H1 (cell line): ENCODE results near the gene NMT1. TPM values are rescaled to one million over a fixed set of nuclear protein-coding genes. Genes with fewer than 3 reads are reported as not detected.

Experiments used
- CTCF ChIA-PET: fragments of 300-600 bp; sonication (Branson Sonifier 250); formaldehyde crosslinking; loops from one replicate; lab custom pipeline; 2021; ENCODE audit not compliant: partially characterized antibody; lab: Charles Lee
- POLR2A ChIA-PET: fragments of 300-600 bp; sonication (Branson Sonifier 250); formaldehyde crosslinking; loops from one replicate; lab custom pipeline; 2021; ENCODE audit warnings: inconsistent platforms; ENCODE audit not compliant: partially characterized antibody; lab: Charles Lee
- DNase-seq, 2 experiments: peaks; one replicate each; pipeline versions ENCODE4 v3.0.0 to v3.0.0-alpha.2; 2010 to 2022; ENCODE audit warnings: low spot score in 2 of 2, low read depth in 1 of 2, mixed read lengths in 1 of 2
- FAIRE-seq: peaks from 2 replicates; lab custom pipeline; 2011; peaks lifted over from hg19 to GRCh38; lab: Jason Lieb, UNC
- H2AFZ ChIP-seq: 2 replicates; pipeline ENCODE4 v1.8.1; 2012; ENCODE audit warnings: low read length, inconsistent platforms
- H2AK5ac ChIP-seq: 2 replicates; pipeline ENCODE4 v1.6.1; 2013; ENCODE audit warnings: low read depth, low read length
- H2BK120ac ChIP-seq: replicated peaks from 2 replicates; pipeline ENCODE3; 2013; ENCODE audit warnings: low read depth, low read length, inconsistent platforms
- H2BK12ac ChIP-seq: 2 replicates; pipeline ENCODE4 v1.6.1; 2013; ENCODE audit warnings: low read depth, low read length
- H2BK15ac ChIP-seq: 2 replicates; pipeline ENCODE4 v1.6.1; 2013; ENCODE audit warnings: low read length
- H2BK20ac ChIP-seq: 2 replicates; pipeline ENCODE4 v1.6.1; 2013; ENCODE audit warnings: low read length
- H2BK5ac ChIP-seq: 2 replicates; pipeline ENCODE4 v1.6.1; 2013; ENCODE audit warnings: low read depth, low read length
- H3K14ac ChIP-seq: 2 replicates; pipeline ENCODE4 v1.6.1; 2013; ENCODE audit warnings: inconsistent platforms; ENCODE audit not compliant: insufficient read length
- H3K18ac ChIP-seq: 2 replicates; pipeline ENCODE4 v1.6.1; 2013; ENCODE audit warnings: low read length; ENCODE audit errors: extremely low read depth
- H3K23ac ChIP-seq: 2 replicates; pipeline ENCODE4 v1.6.1; 2013; ENCODE audit warnings: inconsistent platforms; ENCODE audit not compliant: insufficient read length
- H3K23me2 ChIP-seq: 2 replicates; pipeline ENCODE4 v1.6.1; 2013; ENCODE audit warnings: low read depth, low read length
- H3K27ac ChIP-seq: 2 replicates; pipeline ENCODE4 v1.6.1; 2011; ENCODE audit warnings: low read depth, low read length, inconsistent platforms
- H3K27me3 ChIP-seq, 4 experiments: replicated peaks in 1 of 4; 1 replicate in 1 of 4; 2 replicates in 3 of 4; pipeline versions ENCODE4 v1.6.1 to v1.8.1; 2011 to 2013; ENCODE audit warnings: low read length in 3 of 4, mild to moderate bottlenecking in 3 of 4, inconsistent platforms in 2 of 4, mixed read lengths in 2 of 4, moderate library complexity in 1 of 4; ENCODE audit not compliant: control insufficient read depth in 3 of 4, insufficient read depth in 3 of 4; ENCODE audit errors: extremely low read depth in 1 of 4
- H3K36me3 ChIP-seq, 4 experiments: 2 replicates each; pipeline versions ENCODE4 v1.6.1 to v1.8.1; 2011 to 2013; ENCODE audit warnings: mild to moderate bottlenecking in 4 of 4, low read length in 3 of 4, moderate library complexity in 2 of 4, control low read depth in 1 of 4, inconsistent platforms in 1 of 4; ENCODE audit not compliant: insufficient read depth in 4 of 4, control insufficient read depth in 2 of 4
- H3K4ac ChIP-seq: replicated peaks from 2 replicates; pipeline ENCODE3; 2013; ENCODE audit warnings: low read length, low read depth, mixed read lengths, inconsistent platforms; ENCODE audit not compliant: insufficient read length
- H3K4me1 ChIP-seq, 4 experiments: replicated peaks in 1 of 4; 1 replicate in 1 of 4; 2 replicates in 3 of 4; pipeline versions ENCODE4 v1.6.1 to v1.8.1; 2011 to 2013; ENCODE audit warnings: low read length in 3 of 4, inconsistent platforms in 2 of 4, mixed read lengths in 1 of 4; ENCODE audit not compliant: insufficient read depth in 4 of 4, control insufficient read depth in 3 of 4
- H3K4me2 ChIP-seq, 2 experiments: 2 replicates each; pipeline versions ENCODE4 v1.6.1 to v1.8.1; 2011 to 2013; ENCODE audit warnings: low read depth in 2 of 2, low read length in 2 of 2, control low read depth in 1 of 2, inconsistent platforms in 1 of 2, mild to moderate bottlenecking in 1 of 2; ENCODE audit not compliant: insufficient read depth in 1 of 2
- H3K4me3 ChIP-seq, 4 experiments: fragments of 200-600, 300-600 bp in 1 of 4; sonication (generic), shearing (Covaris generic), sonication (Bioruptor Twin) in 1 of 4; 2 replicates each; pipeline versions ENCODE4 v1.5.1 to v1.8.1; 2011 to 2016; ENCODE audit warnings: low read length in 4 of 4, low read depth in 3 of 4, control low read depth in 2 of 4, inconsistent platforms in 2 of 4, mild to moderate bottlenecking in 2 of 4, mixed read lengths in 1 of 4, moderate library complexity in 1 of 4; ENCODE audit not compliant: insufficient read depth in 2 of 4; ENCODE audit errors: extremely low read depth in 1 of 4
- H3K56ac ChIP-seq: replicated peaks from 2 replicates; pipeline ENCODE3; 2013; ENCODE audit warnings: low read depth, mild to moderate bottlenecking, mixed read lengths, low read length, inconsistent platforms; ENCODE audit not compliant: insufficient read length
- H3K79me1 ChIP-seq: 2 replicates; pipeline ENCODE4 v1.6.1; 2013; ENCODE audit warnings: low read depth, low read length, control low read depth
- H3K79me2 ChIP-seq, 2 experiments: 2 replicates each; pipeline versions ENCODE4 v1.6.1 to v1.8.1; 2012 to 2013; ENCODE audit warnings: low read length in 2 of 2, mild to moderate bottlenecking in 2 of 2, inconsistent platforms in 1 of 2; ENCODE audit not compliant: insufficient read depth in 2 of 2, control insufficient read depth in 1 of 2
- H3K9ac ChIP-seq, 4 experiments: replicated peaks in 1 of 4; 1 replicate in 1 of 4; 2 replicates in 3 of 4; pipeline versions ENCODE4 v1.6.1 to v1.8.1; 2011 to 2013; ENCODE audit warnings: low read depth in 3 of 4, low read length in 3 of 4, control low read depth in 2 of 4, mild to moderate bottlenecking in 2 of 4, moderate library complexity in 2 of 4, inconsistent platforms in 1 of 4; ENCODE audit errors: extremely low read depth in 1 of 4
- H3K9me3 ChIP-seq, 2 experiments: 2 replicates each; pipeline versions ENCODE4 v1.6.1 to v1.8.1; 2012 to 2013; ENCODE audit warnings: mild to moderate bottlenecking in 2 of 2, moderate library complexity in 2 of 2, control low read depth in 1 of 2, inconsistent platforms in 1 of 2, low read depth in 1 of 2, low read length in 1 of 2, mixed read lengths in 1 of 2; ENCODE audit not compliant: insufficient read depth in 2 of 2
- H4K20me1 ChIP-seq, 2 experiments: replicated peaks in 1 of 2; 2 replicates each; pipeline versions ENCODE3 to v1.8.1; 2011 to 2013; ENCODE audit warnings: inconsistent platforms in 2 of 2, low read length in 2 of 2, mild to moderate bottlenecking in 1 of 2; ENCODE audit not compliant: insufficient read depth in 2 of 2, control insufficient read depth in 1 of 2
- H4K5ac ChIP-seq: 2 replicates; pipeline ENCODE4 v1.6.1; 2013; ENCODE audit warnings: low read length, low read depth, mixed read lengths, inconsistent platforms; ENCODE audit not compliant: insufficient read length
- H4K8ac ChIP-seq: 2 replicates; pipeline ENCODE4 v1.8.0; 2013; ENCODE audit warnings: mild to moderate bottlenecking, moderate library complexity, low read length, inconsistent platforms; ENCODE audit not compliant: insufficient read depth; ENCODE audit errors: extremely low read depth
- H4K91ac ChIP-seq: replicated peaks from 2 replicates; pipeline ENCODE3; 2013; ENCODE audit warnings: low read length, mixed read lengths, inconsistent platforms; ENCODE audit not compliant: insufficient read length
- CEBPB ChIP-seq: IDR thresholded peaks from 2 replicates; pipeline ENCODE4 v1.6.1; 2012; ENCODE audit warnings: low read depth, low read length
- EZH2 ChIP-seq: fragments of 200-600 bp; sonication (generic); IDR thresholded peaks from 2 replicates; pipeline ENCODE4 v1.7.1; 2012; ENCODE audit warnings: low read depth, mild to moderate bottlenecking, moderate library complexity, low read length, inconsistent platforms; ENCODE audit not compliant: severe bottlenecking
- HDAC2 ChIP-seq, 2 experiments: fragments of 300-600 bp in 1 of 2; sonication (generic) in 1 of 2; IDR thresholded peaks; 2 replicates each; pipeline ENCODE4 v1.6.1; 2011 to 2012; ENCODE audit warnings: low read depth in 2 of 2, low read length in 2 of 2, mild to moderate bottlenecking in 2 of 2, moderate library complexity in 2 of 2, borderline replicate concordance in 1 of 2, inconsistent platforms in 1 of 2
- JUN ChIP-seq: IDR thresholded peaks from 2 replicates; pipeline ENCODE4 v1.6.1; 2011; ENCODE audit warnings: low read depth, mild to moderate bottlenecking, improper control_type of control experiment, low read length
- RFX5 ChIP-seq: IDR thresholded peaks from 2 replicates; pipeline ENCODE4 v1.6.1; 2011; ENCODE audit warnings: low read depth, low read length, improper control_type of control experiment, borderline replicate concordance
- RNF2 ChIP-seq: fragments of 200-900, 300-1000 bp; sonication (generic); IDR thresholded peaks from 2 replicates; pipeline ENCODE4 v1.7.1; 2016; ENCODE audit warnings: borderline replicate concordance, low read depth, mild to moderate bottlenecking, antibody characterized with exemption, low read length; ENCODE audit not compliant: poor library complexity, severe bottlenecking; ENCODE audit errors: missing control alignments
- RXRA ChIP-seq: IDR thresholded peaks from 2 replicates; pipeline ENCODE4 v1.6.1; 2011; ENCODE audit warnings: low read depth, mild to moderate bottlenecking, low read length, moderate library complexity; ENCODE audit not compliant: insufficient read depth
- SIN3A ChIP-seq, 2 experiments: IDR thresholded peaks in 1 of 2; conservative IDR thresholded peaks in 1 of 2; 2 replicates each; pipeline ENCODE4 v1.6.1; 2011 to 2012; ENCODE audit warnings: low read length in 2 of 2, improper control_type of control experiment in 1 of 2, low read depth in 1 of 2, mild to moderate bottlenecking in 1 of 2
- SP1 ChIP-seq: IDR thresholded peaks from 2 replicates; pipeline ENCODE4 v1.6.1; 2011; ENCODE audit warnings: low read depth, low read length
- WGBS, 2 experiments: shearing (Covaris generic) in 1 of 2; methylation state at CpG; one replicate each; pipeline versions ENCODE4 v1.1.6 to v1.1.7; 2013 to 2015; ENCODE audit warnings: low lambda C conversion rate in 2 of 2, mixed read lengths in 2 of 2, inconsistent platforms in 1 of 2, low coverage in 1 of 2, missing lambda C conversion rate in 1 of 2; ENCODE audit not compliant: insufficient replicate concordance in 2 of 2, insufficient coverage in 1 of 2, insufficient read length in 1 of 2; ENCODE audit errors: extremely low coverage in 1 of 2, missing lambda C conversion rate in 1 of 2; 5-methylcytosine and 5-hydroxymethylcytosine counted together
- polyA plus RNA-seq, 7 experiments: library from polyadenylated mRNA; depleted of rRNA in 3 of 7; stranded (reverse) in 5 of 7; unstranded in 2 of 7; fragments of >200 nt in 5 of 7; fragments of 200-250 nt in 2 of 7; gene quantifications; 1 replicate in 5 of 7; 2 replicates in 1 of 7; 4 replicates in 1 of 7; pipeline versions ENCODE4 v1.2.1 to v1.2.3, GENCODE V29; 2011 to 2013; ENCODE audit warnings: missing spikeins in 2 of 7, mixed read lengths in 2 of 7
- total RNA-seq: library from RNA; stranded (reverse); fragmentation: NEBNext Ultra II Directional; extraction: Animal tissue kit (Norgen Biotek cat#: 25700); gene quantifications from 2 replicates; pipeline ENCODE4 v1.2.1, GENCODE V29; 2021

The NMT1 gene
- total and polyA plus RNA-seq, 2 of the 8 experiments (the other 6 are each of a cell fraction or from before 2014, with no cell fraction given): 42.9 to 149 TPM

- Histone ChIP-seq H3K4me3 (peak within 1 kb of the TSS; percentile 77 to 93 (median 88)), H3K23me2 (peaks cover 21% of the 10 kb centered on the region), H2AK5ac (no peak within 1 kb of the TSS), H4K8ac (peak within 1 kb of the TSS; percentile 69; the same call in 1 of the 2 replicates), H3K9ac (peak within 1 kb of the TSS; percentile 88 to 96 (median 94)), H2BK15ac (peak within 1 kb of the TSS; percentile 53; the same call in 1 of the 2 replicates), H3K14ac (no peak within 1 kb of the TSS), H3K79me2 (peaks cover 0 to 26% of the 10 kb centered on the region in 2 experiments; a peak in 2 of 4 replicates), H3K18ac (peak within 1 kb of the TSS; percentile 93), H3K27ac (peak within 1 kb of the TSS; percentile 99), H3K27me3 (no peaks in the 10 kb centered on the region), H4K91ac (peak within 1 kb of the TSS; percentile 81), H3K9me3 (no peaks in the 10 kb centered on the region), H4K5ac (peak within 1 kb of the TSS; percentile 95), H2AFZ (peak within 1 kb of the TSS; percentile 27; the same call in 1 of the 2 replicates), H3K56ac (peak within 1 kb of the TSS; percentile 77), H4K20me1 (peaks cover 5 to 10% of the 10 kb centered on the region in 2 experiments), H2BK12ac (peak within 1 kb of the TSS; percentile 82; the same call in 1 of the 2 replicates), H3K4ac (peak within 1 kb of the TSS; percentile 57), H3K36me3 (no peaks in the 10 kb centered on the region), H3K23ac (no peak within 1 kb of the TSS), H3K4me2 (peak within 1 kb of the TSS; percentile 70 to 86), H2BK120ac (peak within 1 kb of the TSS; percentile 71), H2BK5ac (peak within 1 kb of the TSS; percentile 96), H2BK20ac (no peak within 1 kb of the TSS), H3K79me1 (peaks cover 3% of the 10 kb centered on the region; the same call in 1 of the 2 replicates), H3K4me1 (peaks cover 3 to 17% (median 13%) of the 10 kb centered on the region in 4 experiments)
- peak; percentile 98 to 100 for DNase-seq
- ChIA-PET CTCF (interaction anchor here (0.6 to 9.4 kb wide), 21 partner anchors 9 to 694 kb away, joined by 3 to 187 read pairs (median 6); partner anchors contain the start of genes ACBD4, EFTUD2, FMNL1 and HEXIM2), POLR2A (interaction anchor here (0.6 to 20.3 kb wide), 77 partner anchors 16 to 284 kb away, joined by 3 to 1076 read pairs (median 4); partner anchors contain the start of genes ACBD4, EFTUD2, FMNL1 and HEXIM2)
- FAIRE-seq: peak; percentile 24
- 2% methylated on average over 52 of the region's 58 CpGs; no CpG with 5 or more reads in 1 of the 2 experiments for WGBS, 2 experiments
- peak; percentile 29 to 61; a peak in 1 of 4 replicates for TF ChIP-seq SIN3A (conservative IDR thresholded peaks at IDR 0.05 in 1 of 2, IDR thresholded peaks at IDR 0.05 in 1 of 2; ENCODE audit: low read depth in 1 of 2, low read length in 2 of 2)
- no peak for TF ChIP-seq RNF2
- no peak for TF ChIP-seq RFX5
- TF ChIP-seq JUN: no peak
- peak; percentile 51 for TF ChIP-seq SP1
- TF ChIP-seq RXRA: no peak
- no peak for TF ChIP-seq EZH2
- peak; percentile 92 to 98; a peak in 3 of 4 replicates for TF ChIP-seq HDAC2 (IDR thresholded peaks at IDR 0.05; ENCODE audit: borderline replicate concordance in 1 of 2, low read depth in 2 of 2, low read length in 2 of 2)
- TF ChIP-seq CEBPB: no peak
Measured at GRCh38 chr17:45148183-45149036, 87.3 kb downstream of the NMT1 start, which contains the start of gene HEXIM1. Gene HEXIM1, plus strand, starts transcription at chr17:45148475. Its CDS starts 716 bp downstream, at chr17:45149191.
